Stimulated activated CD4-positive, alpha-beta T cell treated with anti-CD3 and anti-CD28 coated beads, Interleukin-12 subunit alpha, Interleukin-12 subunit beta, amount 100 ng/mL, for 48 hours (primary cell): Measurements from ENCODE around the gene TPCN2.
A peak's percentile ranks its signal among the peaks of the same experiment; 100 is the strongest.
"Not testable (repeated sequence)": the region's sequence is repeated elsewhere in the genome, so short reads cannot be mapped to it uniquely, and the experiment has no call there.

Experiments
- DNase-seq, 3 donors: peaks; one replicate each; pipeline ENCODE4 v3.0.0-alpha.2; 2020; ENCODE audit warnings: low read depth in 2 of 3, low spot score in 1 of 3

TPCN2 gene

DNA sequence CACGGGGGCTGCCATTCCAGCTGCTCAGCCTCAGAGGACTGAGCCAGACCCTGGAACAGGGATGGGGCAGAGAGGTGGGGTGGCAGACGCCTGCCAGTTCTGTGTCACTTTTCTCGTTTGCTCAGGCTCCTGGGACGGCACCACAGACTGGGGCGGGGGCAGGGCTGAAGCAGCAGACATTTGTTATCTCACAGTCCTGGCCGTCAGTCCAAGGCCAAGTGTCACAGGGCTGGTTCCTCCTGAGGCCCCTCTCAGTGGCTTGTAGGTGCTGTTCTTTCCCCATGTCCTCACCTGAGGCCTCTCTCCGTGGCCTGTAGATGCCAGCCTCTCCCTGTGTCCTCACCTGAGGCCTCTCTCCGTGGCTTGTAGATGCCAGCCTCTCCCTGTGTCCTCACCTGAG is 24.7 kb downstream of the TPCN2 start:
- no peak for DNase-seq

DNA sequence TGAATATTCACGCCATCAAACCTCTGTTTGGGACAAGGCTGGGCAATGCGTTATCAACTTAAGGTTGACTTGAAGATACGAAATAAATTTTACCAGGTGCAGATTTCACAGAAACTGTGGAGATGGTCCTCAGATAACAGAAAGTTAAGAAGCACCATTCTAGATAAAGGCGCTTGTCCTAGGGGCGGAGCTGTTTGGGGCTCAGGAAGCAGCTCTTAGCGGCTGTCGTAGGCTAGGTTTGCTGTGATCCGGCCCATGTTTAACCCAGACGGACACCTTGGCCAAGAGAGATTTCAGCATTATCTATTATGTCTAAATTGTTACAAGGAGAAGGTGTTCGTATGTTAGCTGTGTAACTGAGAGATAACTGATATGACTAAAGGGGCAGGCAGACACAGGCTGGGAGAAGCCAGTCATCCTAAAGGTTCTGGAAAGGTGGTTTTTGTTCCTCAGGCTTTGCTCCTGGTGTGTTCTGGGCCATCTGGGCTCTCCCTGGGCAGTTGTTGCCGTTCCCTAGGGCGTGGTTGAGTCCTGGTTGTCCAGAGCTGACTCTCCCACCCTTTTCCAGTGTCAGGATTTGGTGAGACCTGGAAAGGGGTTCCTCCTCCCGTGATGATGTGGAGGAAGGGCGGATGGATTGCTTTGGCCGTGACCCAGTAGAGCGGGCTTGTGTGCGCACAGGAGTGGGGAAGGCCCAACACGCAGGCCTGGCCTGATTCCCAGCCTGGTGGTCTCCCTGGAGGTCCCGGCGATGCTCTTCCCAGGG is 25.8 kb downstream of the TPCN2 start:
- no peak for DNase-seq

DNA sequence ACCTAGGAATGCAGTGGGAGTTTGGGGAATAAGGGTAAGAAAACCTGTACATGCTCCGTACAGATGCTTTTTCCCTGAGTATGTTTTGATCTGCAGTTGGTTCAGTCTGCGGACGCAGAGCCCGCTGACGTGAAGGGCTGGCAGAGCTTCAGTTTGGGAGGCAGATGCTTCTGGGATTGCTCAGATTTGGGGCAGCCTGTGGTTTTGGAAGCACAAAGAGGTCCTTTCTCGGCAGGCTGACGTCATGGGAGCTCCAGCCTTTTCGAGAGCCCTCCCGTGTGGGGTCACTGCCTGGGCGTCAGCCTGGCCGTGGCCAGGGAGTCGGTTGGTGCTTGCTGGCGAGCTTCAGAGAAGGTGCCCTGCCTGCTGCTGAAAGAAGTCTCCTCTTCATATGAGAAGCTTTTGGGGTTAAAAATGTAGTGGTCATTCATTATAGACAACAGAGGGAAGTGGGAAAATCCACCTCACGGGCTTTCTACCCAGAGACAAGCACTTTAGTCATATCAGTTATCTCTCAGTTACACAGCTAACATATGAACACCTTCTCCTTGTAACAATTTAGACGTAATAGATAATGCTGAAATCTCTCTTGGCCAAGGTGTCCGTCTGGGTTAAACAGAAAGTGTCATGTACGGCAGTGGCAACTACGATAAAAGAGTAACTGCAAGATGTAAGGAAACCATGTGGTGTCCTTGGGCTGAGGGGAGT is 26.8 kb downstream of the TPCN2 start:
- no peak for DNase-seq

DNA sequence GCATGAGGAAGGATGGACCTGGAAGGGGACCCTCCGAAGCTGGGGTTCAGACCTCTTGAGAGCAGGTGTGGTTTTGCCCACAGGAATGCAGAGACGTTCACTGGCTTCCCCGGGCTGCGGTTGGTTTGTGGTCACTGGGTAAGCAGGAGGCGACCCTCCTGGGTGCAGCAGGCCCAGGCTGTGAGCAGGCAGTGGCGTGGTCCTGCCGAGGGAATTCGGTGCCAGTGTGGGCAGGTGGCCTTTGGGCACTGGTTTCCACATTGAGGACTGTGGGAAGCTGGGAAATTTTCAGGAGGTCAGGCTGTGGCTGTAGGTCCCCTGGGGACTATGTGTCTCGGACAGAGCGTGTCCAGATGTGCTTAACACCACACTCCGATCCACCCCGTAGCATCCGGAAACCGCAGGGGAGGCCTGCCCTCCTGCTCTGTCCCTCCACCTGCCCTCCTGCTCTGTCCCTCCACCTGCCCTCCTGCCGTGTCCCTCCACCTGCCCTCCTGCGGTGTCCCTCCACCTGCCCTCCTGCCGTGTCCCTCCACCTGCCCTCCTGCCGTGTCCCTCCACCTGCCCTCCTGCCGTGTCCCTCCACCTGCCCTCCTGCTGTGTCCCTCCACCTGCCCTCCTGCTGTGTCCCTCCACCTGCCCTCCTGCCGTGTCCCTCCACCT is 27.5 kb downstream of the TPCN2 start:
- no peak for DNase-seq

DNA sequence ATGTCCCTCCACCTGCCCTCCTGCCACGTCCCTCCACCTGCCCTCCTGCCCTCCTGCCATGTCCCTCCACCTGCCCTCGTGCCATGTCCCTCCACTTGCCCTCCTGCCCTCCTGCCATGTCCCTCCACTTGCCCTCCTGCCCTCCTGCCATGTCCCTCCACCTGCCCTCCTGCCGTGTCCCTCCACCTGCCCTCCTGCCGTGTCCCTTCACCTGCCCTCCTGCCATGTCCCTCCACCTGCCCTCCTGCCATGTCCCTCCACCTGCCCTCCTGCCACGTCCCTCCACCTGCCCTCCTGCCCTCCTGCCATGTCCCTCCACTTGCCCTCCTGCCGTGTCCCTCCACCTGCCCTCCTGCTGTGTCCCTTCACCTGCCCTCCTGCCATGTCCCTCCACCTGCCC is 28.2 kb downstream of the TPCN2 start:
- DNase-seq, result not testable (repeated sequence)

DNA sequence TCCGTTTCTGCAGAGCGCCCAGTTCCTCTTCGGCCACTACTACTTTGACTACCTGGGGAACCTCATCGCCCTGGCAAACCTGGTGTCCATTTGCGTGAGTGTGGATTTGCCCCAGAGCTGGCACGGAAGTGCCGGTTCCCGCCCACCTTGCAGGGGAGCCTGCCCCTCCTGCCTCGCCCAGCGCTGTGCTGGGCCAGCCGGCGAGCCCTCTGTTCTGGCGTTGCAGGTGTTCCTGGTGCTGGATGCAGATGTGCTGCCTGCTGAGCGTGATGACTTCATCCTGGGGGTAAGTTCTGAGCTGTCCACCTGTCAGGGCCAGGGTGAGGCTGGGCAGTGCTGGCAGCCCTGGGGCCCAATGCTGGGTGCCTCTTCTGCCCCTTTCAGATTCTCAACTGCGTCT is 29.8 kb downstream of the TPCN2 start:
- DNase-seq, result no peak

DNA sequence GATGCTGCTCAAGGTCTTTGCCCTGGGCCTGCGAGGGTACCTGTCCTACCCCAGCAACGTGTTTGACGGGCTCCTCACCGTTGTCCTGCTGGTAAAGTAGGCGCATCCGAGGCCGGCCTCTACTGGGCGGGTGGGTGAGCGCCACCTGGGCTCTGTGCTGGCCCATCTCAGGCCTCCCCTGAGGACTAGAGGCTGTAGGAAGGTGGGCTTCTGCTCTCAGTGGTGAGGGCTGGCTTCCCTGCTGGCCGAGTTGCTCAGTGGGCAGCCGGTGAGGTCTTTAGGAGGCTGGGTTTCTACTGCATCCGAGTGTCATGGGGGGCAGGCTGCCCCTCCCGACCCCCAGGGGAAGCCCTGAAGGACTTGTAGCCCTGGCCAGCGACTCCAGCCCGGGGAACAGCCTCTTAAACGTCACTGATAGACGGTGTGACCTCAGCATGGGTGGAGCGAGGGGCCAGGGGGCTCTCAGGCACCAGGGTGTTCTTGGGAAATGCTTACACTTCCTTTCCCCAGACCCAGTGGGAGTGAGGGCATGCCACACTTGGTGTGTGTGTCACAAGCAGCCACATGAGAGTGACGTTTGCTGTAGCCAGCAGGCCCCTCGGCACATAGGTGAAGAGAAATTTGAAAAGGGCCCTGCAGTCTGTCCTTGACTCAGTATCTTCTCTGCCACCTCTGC is 30.3 kb downstream of the TPCN2 start:
- no peak for DNase-seq

DNA sequence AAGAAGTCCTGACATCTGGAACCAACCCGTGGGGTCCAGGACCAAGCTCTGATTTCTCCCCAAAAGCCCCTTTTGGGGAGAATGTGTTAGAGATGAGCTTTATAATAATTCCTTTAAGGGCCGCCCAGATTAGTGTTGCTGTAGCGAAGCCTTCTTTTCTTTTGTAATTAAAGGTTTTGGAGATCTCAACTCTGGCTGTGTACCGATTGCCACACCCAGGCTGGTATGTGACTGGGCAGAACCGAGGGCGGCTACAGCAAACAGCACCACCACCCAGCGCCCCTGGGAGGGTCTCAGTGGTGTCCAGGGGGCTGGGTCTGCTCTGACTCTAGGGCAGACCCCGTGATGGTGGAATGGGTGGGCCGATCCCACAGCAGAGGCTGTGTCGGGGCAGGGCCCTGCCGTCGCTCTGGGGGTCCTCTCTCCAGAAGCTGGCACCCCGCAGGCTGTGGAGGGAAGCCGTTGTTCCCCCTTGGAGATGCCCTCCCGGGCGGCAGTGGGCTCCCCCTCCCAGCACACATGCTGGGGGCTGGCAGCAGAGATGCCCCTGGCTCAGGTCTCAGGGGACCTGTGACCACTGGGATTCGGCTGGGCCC is 31.0 kb downstream of the TPCN2 start:
- DNase-seq, result no peak

DNA sequence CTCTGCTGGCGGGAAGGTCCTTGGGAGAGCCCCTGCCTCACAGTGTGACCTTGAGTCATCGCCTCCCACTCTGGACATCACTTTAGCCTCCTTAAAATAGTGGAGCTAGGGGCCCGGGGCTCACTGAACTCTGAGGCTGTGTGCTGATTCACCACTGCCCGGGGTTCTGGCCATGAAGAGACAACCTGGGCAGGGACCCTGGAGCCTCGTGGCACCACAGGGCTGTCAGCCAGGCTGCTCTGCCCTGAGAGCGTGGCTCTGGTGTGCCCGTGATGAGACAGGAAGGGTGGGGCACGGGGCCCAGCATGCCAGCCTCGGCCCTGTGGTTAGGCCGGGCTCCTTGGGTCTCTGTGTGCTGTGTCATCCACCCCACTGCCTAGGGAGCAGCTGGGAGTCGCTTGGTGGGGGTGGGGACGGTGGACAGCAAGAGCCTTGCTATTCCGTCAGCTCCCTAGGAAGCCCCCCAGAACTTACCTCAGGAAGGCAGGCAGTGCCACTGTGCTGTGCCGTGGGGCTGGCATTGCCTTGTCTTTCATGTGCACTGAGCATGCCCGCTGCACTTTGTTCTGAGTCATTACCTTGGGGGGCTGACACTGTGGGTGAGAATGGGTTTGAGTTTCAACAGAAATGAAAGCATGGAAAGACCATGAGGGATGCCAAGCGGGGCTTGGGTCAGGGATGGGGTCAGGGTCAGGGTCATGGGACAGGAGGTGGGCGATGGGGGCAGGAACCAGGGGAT is 31.7 kb downstream of the TPCN2 start:
- DNase-seq, result no peak

DNA sequence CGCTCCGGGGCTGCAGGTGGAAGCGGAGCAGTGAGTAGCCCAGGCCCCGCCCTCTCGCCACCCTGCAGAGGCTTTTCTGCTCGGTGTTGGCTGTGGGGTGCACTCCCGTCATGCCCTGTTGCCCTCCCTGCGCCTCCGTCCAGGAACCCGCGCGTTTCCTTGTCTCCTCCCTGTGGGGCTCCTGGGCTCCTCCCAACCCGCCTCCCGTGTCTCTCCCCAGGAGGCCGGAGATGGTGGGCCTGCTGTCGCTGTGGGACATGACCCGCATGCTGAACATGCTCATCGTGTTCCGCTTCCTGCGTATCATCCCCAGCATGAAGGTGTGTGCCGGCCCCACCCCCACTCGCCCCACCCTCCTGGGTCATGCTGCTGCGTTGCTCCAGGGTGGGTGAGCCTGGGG is 32.4 kb downstream of the TPCN2 start:
- no peak for DNase-seq

DNA sequence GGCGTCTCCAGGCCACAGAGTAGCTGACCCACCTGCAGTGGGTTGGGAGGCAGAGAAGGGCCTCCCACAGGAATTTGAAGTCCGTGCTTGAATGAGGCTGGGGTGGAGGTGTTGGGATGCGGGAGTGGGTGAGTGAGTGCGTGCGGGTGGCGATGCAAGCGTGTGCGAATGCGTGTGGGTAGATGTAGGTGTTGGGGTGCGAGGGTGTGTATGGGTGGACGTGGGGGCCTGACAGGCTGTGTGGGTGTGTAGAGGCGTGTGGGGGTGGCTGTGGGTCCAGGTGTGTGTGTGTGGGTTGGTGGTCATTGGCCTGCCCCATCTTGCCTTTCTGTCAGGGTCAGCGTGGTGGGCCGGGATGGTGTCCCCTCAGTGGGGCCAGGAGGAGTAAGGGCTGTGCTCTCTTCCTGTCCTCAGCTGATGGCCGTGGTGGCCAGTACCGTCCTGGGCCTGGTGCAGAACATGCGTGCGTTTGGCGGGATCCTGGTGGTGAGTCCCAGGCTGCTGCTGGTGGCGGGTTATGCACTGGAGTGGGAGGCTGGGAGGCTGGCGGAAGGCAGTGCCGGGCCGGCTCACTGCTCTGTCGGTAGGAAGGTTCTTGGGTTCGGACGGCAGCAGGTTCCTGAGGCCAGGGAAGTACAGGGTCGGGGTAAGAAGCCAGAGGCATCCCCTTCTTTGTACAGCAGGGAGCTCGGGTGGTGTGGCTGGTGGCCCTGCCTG is 35.0 kb downstream of the TPCN2 start:
- DNase-seq, result no peak

DNA sequence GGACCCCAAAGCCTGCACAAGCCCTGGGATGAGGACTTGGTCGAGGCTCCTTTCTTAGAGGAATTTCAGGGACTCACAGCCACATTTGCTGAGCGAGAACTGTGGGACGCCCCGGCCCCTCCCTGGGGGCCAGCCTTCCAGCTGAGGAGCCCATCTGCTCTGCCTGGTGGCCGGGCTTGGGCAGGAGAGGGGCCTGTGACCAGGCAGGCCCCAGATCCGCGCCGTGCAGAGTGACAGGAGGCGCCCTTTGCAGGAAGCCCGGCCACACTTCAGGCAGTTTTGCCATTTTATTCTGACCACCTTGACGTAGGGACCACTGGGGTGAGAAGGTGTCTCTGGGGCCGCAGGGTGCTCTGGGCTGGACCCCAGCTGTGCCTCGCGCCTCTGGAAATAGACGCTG is 35.6 kb downstream of the TPCN2 start:
- no peak for DNase-seq

DNA sequence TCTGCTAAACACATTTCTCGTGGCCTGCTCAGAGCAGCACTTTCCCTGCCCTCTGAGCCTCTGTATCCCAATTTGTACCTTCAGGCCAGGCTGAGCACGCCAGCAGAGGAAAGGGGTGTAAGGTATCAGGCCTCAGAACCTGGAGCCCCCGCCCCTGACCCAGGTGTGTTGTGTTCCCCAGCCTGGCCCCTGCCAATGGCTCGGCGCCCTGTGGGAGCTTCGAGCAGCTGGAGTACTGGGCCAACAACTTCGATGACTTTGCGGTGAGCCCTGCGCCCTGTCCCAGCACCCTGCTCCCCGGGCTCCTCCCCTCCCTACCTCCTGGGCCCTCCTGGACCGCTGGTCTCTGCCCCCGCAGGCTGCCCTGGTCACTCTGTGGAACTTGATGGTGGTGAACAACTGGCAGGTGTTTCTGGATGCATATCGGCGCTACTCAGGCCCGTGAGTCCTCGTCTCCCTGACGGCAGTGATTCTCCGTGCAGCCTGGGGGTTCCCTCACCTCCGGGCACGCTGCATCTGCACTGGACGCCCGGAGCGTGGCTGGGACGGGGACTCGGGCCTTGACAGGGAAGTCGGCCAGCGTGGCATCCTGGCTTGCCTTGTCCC is 36.9 kb downstream of the TPCN2 start:
- DNase-seq, result no peak

DNA sequence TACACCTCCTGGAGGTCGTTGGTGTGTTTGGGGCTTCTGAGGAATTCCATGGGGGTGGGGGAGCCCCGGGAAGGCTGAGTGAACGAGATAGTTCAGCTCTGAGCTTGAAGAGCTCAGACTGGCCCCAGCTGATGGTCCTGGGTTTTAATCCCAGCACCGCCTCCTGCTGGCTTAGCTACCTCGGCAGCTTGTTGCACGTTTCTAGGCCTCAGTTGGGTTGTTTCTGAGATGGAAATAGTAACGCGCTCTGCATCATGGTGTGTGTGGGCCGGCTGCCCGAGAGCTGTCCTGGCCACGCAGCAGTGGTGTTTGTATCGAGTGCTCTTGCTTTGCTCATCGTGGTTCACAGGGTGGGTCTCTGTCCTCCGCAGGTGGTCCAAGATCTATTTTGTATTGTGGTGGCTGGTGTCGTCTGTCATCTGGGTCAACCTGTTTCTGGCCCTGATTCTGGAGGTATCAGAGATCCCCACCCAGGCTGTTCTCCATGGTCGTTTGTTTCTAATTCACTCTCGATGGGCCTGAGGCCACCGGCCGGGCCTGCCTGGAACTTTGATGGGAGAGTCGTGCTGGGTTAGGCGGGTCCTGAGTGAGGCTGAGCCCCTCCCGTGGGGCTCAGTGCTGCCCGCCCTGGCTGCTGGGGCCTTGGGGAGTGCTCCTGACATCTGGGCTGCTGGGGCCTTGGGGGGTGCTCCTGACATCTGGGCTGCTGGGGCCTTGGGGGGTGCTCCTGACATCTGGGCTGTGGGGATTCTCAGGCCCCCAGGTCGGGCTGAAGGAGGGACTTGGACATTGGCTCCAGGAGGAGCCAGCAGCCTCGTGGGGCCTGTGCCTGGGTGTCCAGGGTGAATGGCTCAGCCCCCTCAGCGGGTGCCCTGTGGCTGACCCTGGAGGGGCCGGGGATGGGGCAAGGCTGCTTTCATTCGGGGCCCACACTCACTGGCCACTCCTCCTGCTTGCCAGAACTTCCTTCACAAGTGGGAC is 37.7 kb downstream of the TPCN2 start:
- no peak for DNase-seq

DNA sequence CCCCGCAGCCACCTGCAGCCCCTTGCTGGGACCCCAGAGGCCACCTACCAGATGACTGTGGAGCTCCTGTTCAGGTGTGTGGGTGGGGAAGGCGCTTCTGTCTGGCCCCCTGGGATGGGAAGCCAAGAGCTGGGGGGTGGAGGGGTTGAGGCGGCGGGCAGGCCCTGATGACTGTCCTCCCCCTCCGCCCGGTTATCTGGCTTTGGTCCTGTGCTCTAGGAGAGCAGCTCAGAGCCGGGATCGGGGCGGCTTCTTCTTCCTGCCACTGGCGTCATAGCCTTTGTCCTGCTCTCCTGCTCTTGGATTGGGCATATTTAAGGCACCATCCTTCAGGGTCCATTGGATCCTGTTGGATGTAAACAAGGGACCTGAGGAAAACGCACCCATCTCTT is 38.4 kb downstream of the TPCN2 start:
- no peak for DNase-seq

DNA sequence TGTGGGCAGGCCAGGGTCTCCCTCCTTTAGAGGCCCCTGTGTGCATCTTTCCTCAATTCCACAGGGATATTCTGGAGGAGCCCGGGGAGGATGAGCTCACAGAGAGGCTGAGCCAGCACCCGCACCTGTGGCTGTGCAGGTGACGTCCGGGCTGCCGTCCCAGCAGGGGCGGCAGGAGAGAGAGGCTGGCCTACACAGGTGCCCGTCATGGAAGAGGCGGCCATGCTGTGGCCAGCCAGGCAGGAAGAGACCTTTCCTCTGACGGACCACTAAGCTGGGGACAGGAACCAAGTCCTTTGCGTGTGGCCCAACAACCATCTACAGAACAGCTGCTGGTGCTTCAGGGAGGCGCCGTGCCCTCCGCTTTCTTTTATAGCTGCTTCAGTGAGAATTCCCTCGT is 39.1 kb downstream of the TPCN2 start:
- no peak for DNase-seq

DNA sequence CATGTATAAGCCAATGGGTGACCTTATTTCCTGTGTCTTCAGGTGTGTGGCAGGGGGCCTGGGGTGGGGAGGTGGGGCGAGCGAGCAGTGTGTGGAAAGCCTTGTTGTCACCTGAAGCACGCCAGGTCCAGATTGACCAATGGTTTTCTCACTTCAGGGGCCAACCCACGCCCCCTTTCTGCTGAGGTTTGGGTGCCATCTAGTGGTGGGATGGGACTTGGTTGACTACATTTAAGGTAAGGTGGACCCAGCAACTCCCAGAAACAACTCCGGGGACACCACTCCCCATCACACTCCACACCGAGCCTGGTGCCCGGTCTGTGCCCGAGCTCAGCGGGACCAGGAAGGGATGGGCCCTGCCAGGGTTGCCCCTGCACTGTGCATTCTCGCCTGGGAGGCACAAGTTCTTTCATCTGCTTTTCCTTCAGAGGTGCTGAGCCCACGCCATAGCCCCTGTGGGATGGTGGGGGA is 40.0 kb downstream of the TPCN2 start:
- DNase-seq, result peak; percentile 39 to 64 (median 42)

DNA sequence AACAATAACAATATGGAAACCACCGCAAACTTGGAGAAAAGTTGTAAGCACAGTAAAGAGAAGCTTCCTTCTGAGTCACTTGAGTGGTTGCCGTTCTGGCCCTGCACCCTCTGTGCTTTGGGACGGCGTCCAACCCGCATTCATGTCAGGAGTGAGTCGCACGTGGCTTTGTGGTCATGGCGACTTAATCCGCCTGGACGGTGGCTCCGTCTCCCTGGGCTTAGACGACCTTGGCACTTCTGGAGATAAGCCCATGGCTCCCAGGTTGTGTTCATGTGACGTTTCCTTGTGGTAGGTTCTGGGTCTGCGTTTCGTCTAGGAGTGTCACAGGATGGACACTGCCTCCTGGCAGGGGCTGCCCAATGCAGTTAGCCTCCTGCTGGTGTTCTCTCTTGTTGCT is 40.5 kb downstream of the TPCN2 start:
- DNase-seq, result no peak
